Adrenal gland (tissue), 5 donors: ENCODE measurements around the gene GNAO1.

Source experiments
- POLR2A ChIP-seq, 2 donors: fragments of 450-650 bp; IDR thresholded peaks; one replicate each; pipeline ENCODE4 v1.6.1; 2017; ENCODE audit warnings: antibody characterized with exemption in 2 of 2, mild to moderate bottlenecking in 2 of 2, moderate library complexity in 1 of 2
- TF ChIP-seq, protein P1 (sequence below), 6 experiments: fragments of 450-650 bp in 4 of 6; fragments of 200-600 bp in 2 of 6; sonication (generic) in 1 of 6; IDR thresholded peaks; 1 replicate in 5 of 6; 2 replicates in 1 of 6; pipeline versions ENCODE4 v1.5.1 to v1.8.0; 2016 to 2021; ENCODE audit warnings: antibody characterized with exemption in 6 of 6, mild to moderate bottlenecking in 2 of 6, moderate library complexity in 1 of 6
- donor health status: DM: no; HTN: no; CAD: no.

DNA sequence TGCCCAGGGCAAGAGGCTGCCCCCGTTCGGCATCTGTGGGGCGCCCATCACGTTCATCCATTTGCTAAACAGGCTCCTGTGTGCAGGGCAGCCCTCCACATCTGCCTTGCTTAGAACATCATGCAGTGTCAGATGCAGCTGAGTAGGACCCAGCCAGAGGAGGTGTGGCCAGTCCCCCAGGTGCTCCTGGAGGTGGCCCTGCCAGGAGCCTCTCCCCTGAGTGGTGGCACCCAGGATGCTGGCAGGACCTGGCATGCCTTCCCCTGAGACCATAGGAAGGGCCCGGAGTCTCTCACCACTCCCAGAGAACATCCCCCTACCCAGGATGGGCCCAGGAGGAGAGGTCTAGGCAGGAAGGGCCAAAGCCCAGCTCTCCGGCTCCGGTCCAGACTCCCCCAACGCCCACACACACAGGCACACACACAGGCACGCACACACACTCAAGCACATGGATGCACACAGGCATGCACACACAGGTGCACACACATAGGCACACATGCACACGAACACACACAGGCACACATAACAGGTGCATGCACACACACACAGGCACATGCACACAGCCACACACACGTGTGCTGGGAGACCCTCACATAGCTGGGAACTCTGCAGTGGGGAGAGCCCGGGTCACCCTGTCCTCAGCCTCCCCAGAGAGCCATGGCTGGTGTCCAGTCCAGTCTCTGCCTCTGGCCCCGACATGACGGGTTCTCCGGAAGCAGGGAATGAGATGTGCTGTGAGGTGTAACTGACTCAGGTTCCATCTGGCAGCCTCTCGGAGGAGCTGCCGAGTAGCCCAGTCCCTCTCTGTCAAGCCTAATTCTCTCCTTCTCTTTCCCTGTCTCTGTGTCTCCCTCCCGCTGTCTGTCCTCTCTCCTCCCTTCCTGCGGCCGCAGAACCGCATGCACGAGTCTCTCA is 159.5 kb downstream of the GNAO1 start:
- TF ChIP-seq, protein P1, sequence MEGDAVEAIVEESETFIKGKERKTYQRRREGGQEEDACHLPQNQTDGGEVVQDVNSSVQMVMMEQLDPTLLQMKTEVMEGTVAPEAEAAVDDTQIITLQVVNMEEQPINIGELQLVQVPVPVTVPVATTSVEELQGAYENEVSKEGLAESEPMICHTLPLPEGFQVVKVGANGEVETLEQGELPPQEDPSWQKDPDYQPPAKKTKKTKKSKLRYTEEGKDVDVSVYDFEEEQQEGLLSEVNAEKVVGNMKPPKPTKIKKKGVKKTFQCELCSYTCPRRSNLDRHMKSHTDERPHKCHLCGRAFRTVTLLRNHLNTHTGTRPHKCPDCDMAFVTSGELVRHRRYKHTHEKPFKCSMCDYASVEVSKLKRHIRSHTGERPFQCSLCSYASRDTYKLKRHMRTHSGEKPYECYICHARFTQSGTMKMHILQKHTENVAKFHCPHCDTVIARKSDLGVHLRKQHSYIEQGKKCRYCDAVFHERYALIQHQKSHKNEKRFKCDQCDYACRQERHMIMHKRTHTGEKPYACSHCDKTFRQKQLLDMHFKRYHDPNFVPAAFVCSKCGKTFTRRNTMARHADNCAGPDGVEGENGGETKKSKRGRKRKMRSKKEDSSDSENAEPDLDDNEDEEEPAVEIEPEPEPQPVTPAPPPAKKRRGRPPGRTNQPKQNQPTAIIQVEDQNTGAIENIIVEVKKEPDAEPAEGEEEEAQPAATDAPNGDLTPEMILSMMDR (IDR thresholded peaks at IDR 0.05) = no peak
- TF ChIP-seq POLR2A (IDR thresholded peaks at IDR 0.05) = no peak
